Chondrocyte (in vitro differentiated cells): Measurements from ENCODE around the gene ZNF530. TPM values are rescaled to one million over a fixed set of nuclear protein-coding genes. Genes with fewer than 3 reads are reported as not detected.

Experiments used
- DNase-seq: peaks from one replicate; pipeline ENCODE4 v3.0.0; 2021; ENCODE audit warnings: mixed read lengths, low spot score
- H3K27ac Mint-ChIP-seq: one replicate; pipeline ENCODE4 v1.8.0; 2021; ENCODE audit warnings: mild to moderate bottlenecking, moderate library complexity, mixed read lengths; ENCODE audit not compliant: unreplicated experiment
- H3K27me3 Mint-ChIP-seq: 2 replicates; pipeline ENCODE4 v1.8.0; 2021; ENCODE audit warnings: low read depth, mixed read lengths
- H3K36me3 Mint-ChIP-seq: 2 replicates; pipeline ENCODE4 v1.8.0; 2021; ENCODE audit warnings: low read depth, mixed read lengths
- H3K4me1 Mint-ChIP-seq: 2 replicates; pipeline ENCODE4 v1.8.0; 2021; ENCODE audit warnings: low read depth, mild to moderate bottlenecking, mixed read lengths
- H3K4me3 Mint-ChIP-seq: one replicate; pipeline ENCODE4 v1.8.0; 2021; ENCODE audit warnings: mild to moderate bottlenecking, moderate library complexity, mixed read lengths; ENCODE audit not compliant: unreplicated experiment
- H3K9me3 Mint-ChIP-seq: 2 replicates; pipeline ENCODE4 v1.8.0; 2021; ENCODE audit warnings: low read depth, mixed read lengths
- CTCF ChIP-seq: fragments of 200-600 bp; sonication (generic); IDR thresholded peaks from 2 replicates; pipeline ENCODE4 v1.5.0; 2021; ENCODE audit warnings: antibody characterized with exemption, mild to moderate bottlenecking, moderate library complexity
- total RNA-seq: library from RNA; stranded (reverse); gene quantifications from 3 replicates; pipeline ENCODE4 v1.2.1, GENCODE V29; 2021

ZNF530 gene
- total RNA-seq, 1 donor from 2014 or later: 2.2 TPM

GRCh38 chr19:57637379-57637778 lies 37.7 kb downstream of the ZNF530 start:
- no peak overlapping the region for H3K4me3 Mint-ChIP-seq
- peaks cover 57% of the 10 kb centered on the region for H3K9me3 Mint-ChIP-seq
- DNase-seq: no peak
- H3K4me1 Mint-ChIP-seq: peaks cover 18% of the 10 kb centered on the region
- no peaks in the 10 kb centered on the region for H3K27me3 Mint-ChIP-seq
- TF ChIP-seq CTCF: no peak
- no peak overlapping the region for H3K27ac Mint-ChIP-seq
- peaks cover 69% of the 10 kb centered on the region for H3K36me3 Mint-ChIP-seq

GRCh38 chr19:57641715-57642234 lies 42.1 kb downstream of the ZNF530 start:
- no peak for TF ChIP-seq CTCF
- Mint-ChIP-seq H3K27me3 (no peaks in the 10 kb centered on the region), H3K27ac (no peak overlapping the region), H3K9me3 (peaks cover 50% of the 10 kb centered on the region), H3K4me3 (no peak overlapping the region), H3K36me3 (peaks cover 58% of the 10 kb centered on the region), H3K4me1 (no peaks in the 10 kb centered on the region)
- no peak for DNase-seq

GRCh38 chr19:57642396-57643046 lies 42.8 kb downstream of the ZNF530 start:
- DNase-seq: no peak
- TF ChIP-seq CTCF: no peak
- H3K27ac Mint-ChIP-seq: no peak overlapping the region
- peaks cover 42% of the 10 kb centered on the region for H3K9me3 Mint-ChIP-seq
- H3K4me3 Mint-ChIP-seq: no peak overlapping the region
- no peaks in the 10 kb centered on the region for H3K4me1 Mint-ChIP-seq
- peaks cover 50% of the 10 kb centered on the region for H3K36me3 Mint-ChIP-seq
- no peaks in the 10 kb centered on the region for H3K27me3 Mint-ChIP-seq

DNA sequence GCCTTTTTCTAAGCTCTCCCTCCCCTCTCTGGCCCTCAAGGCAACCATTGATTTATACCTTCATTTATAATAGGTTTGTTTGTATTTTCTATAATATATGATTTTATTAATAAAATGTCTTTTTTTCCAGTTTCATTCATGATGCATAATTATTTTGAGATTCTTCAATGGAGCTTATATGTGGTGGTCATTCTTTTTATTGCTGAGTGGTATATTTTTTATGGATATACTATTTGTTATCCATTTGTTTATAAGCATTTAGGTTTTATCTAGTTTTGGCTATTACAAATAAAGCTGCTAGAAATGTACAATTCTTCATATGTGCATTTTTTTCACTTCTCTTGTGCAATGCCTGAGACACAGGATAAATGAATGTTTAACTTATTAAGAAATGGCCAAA lies 44.0 kb downstream of the ZNF530 start:
- no peak for TF ChIP-seq CTCF
- H3K4me1 Mint-ChIP-seq: no peaks in the 10 kb centered on the region
- no peak overlapping the region for H3K27ac Mint-ChIP-seq
- H3K27me3 Mint-ChIP-seq: no peaks in the 10 kb centered on the region
- peaks cover 42% of the 10 kb centered on the region for H3K36me3 Mint-ChIP-seq
- H3K4me3 Mint-ChIP-seq: no peak overlapping the region
- peaks cover 35% of the 10 kb centered on the region for H3K9me3 Mint-ChIP-seq
- no peak for DNase-seq

DNA sequence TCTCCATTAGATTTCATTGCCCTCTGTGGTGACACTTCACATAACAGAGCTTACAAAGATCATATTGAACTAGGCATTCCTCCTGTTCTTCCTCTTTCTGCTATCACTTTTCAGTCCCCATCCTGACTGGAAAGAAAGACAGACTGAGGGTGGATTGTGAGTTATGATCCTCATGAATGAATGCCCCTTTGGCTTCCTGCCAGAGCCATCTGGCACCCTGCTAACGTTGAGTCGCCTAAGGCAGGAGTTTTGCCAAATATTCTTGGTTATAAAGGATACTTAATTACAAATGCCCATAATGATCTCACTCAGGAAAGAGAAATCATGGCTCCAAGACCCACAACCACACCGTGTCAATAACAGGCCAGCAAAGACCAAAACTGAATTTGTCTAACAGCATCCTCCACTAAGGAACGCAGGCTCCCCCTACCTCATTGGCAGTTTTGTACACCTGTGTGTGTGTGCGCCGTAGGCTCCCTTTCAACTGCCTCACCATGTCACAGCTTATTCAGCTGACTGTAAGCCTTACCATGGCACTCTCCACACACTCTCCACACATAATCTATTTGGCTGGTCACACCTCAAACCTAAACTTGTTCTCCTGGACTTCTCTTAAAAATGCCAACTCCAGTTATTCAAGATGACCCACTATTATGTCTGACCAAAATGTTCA lies 48.8 kb downstream of the ZNF530 start:
- no peak for TF ChIP-seq CTCF
- DNase-seq: no peak
- Mint-ChIP-seq H3K9me3 (peaks cover 2% of the 10 kb centered on the region), H3K4me3 (no peak overlapping the region), H3K4me1 (no peaks in the 10 kb centered on the region), H3K27me3 (no peaks in the 10 kb centered on the region), H3K36me3 (no peaks in the 10 kb centered on the region), H3K27ac (no peak overlapping the region)
